COR-L47 (cell line): ENCODE measurements around the gene ARHGAP26.

Source experiments
- DNase-seq: peaks from one replicate; lab custom pipeline; 2025; lab: John Stamatoyannopoulos, UW

Gene ARHGAP26

DNA sequence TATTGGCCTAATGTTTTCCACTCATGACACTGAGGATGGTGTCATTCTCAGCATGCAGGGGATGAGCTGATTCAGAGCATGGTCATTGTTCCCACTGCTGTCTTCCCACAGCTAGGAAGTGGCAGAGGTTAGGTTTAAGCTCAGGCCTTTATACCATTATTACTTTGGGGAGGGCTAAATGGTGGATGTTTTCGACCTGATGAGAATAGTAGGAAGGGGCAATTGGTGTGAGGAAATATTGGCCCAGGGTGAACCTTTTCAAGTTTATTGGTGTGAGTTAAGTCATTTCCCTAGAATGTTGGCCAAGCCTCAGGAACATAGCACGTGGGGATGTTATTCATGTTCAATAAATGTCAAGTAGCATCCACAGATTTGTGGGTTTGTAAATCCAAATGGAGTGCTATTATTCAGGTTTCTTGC is 59.6 kb downstream of the ARHGAP26 start:
- no peak for DNase-seq

DNA sequence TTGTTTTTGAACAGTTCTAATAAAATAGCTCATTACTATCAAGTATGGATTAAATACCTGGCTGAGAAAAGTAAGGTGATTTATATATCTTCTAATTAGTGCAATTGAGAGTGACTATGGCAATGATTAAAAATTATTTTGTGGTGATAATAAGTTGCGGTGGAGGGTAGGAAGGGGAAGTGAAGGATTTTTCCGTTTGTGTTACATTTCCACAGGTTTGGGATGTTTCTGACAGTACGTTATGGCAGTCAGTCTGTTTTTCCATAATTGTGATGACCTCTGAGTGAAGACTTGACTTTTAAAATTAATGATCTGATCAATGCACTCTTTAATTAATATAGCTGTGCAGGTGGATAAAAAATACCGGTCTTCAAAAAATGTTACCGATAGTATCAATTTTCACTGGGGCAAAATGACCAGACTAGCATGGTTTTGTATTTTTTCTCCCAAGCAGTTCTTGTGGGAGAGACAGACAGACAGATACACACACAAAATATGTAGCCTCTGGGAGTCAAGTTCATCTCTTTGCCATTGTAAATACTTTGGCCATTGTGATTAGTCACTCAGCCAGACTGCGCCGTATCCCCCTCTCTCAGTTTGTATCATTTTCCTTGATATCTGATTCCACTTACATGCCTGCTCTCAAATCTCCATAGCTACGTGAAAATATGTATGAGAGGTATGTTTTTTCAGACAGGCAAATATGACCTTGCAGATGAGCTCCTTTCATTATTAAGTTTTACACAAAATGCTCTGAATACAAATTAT is 60.2 kb downstream of the ARHGAP26 start:
- no peak for DNase-seq

DNA sequence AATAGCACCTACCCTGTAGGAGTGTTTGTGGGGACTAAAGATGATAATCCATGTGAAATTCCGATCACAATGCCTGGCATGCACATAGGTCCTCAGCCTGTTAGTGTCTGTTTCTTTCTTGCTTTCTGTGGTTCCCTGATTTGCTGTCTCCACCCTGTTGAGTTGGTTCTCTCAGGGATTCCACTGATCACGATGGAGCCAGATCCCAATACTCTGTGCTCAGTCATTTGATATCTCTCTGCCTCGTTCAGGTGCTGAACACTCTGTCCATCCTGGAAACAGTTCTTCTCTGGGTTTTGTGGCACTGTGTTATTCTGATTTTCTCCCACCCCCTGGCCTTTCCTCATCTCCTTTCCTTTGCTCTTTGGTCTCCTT is 60.8 kb downstream of the ARHGAP26 start:
- DNase-seq: no peak

DNA sequence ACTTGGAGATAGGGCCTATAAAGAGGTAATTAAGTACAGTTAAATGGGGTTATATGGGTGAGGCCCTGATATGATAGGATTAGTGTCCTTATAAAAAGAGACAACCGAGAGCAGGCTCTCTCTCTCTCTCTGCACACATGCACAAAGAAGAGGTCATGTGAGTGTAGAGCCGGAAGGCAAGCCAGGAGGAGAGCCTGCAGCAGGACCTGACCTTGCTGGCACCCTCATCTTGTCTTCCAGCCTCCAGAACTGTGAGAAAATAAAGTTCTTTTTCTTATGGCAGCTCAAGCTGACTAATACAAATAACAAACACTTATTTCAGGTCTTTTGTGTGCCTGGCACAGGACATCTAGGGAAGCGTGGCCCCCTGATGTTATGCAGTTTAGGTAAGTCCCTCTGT is 62.1 kb downstream of the ARHGAP26 start:
- no peak for DNase-seq

DNA sequence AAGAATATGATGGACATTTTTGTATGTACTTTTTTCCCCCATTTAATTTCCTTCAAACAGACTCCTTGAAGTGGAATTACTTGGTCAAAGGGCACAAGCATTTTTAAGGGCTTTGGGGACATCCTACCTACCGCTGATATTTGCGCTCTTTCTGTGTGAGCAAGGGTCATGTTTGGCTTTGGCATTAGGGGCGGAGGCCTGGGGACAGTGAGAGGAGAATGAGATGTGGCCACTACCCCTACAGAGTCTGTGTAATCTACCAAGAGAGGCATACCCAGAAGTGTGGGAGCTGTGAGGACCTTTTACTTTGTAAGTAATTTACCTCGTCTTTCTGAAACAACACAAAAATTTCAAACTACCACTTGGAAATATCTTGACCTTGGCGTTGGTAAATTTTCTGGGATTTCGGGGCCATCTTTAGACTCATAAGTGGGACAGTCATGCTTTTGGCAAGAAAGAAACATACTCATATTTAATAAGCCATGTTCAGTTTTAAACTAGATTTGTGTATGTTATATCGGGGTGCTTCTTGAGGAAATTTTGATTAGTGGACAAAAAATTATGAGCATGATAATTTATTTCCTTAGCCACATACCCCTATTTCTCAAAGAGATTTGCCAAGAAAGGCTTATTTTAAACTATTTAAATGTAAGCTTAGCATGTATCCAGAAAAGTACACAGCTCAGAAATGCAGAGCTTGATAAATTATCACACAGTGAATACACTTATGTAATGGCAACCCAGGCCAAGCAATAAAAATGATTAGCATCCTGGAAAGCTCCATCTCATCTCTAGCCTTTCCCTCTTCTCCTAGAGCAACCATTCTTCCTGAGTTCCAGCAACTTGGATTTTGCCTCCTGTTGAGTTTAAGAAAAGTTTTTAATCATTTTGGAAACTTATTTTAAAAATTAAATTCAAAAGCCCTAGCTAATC is 63.6 kb downstream of the ARHGAP26 start:
- DNase-seq: no peak

DNA sequence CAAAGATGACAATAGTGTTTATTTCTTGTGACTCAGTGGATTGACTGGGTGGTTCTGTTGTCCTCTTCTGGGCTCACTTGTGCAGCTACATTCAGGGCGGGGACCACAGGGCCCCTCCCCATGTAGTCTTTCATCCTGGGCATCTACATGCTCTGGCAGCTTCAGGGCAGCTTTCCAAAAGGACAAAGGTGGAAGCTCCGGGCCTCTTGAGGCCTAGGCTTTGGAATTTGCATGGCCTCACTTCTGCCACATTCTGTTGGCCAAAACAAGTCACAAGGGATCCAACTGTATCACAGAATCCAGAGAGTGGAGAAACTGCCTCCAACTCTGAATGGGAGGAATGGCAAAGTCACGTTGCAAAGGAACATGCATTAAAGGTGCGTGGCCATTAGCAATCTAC is 64.3 kb downstream of the ARHGAP26 start:
- DNase-seq: no peak

DNA sequence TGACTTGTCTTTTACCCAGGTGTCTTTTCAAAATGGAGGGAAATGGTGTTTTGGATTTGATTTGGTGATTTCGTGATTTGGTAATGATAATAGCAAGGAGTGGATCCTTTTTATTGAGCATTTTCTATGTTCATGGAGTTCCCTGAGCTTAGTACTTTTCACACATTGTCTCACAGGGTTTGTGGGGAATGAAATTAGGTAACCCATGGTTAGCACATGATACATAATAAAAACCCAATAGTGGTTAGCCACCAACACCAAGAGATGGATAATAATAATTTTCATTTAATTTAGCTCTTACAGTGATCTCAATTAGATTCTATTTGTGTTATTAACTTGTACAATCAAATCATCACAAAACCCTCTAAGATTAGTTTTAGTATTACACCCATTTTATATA is 65.4 kb downstream of the ARHGAP26 start:
- no peak for DNase-seq

DNA sequence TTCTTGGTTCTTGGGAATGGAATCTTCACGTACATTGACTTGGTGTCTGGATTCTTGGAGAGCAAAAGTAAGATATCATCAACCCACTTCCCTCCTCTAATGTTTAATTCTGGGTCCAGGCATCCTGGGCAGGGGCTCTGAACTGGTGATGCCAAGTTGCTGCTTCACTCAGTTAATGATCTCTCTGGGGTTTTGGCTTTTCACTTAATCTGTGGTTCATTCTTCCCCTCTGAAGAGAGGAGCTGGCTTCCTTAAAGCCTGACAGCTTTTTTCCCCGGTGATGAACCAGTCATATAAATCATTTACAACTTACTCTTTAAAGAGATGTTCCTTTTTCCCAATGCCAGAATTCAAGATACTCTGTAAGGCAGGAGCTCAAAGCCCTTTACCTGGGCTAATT is 65.9 kb downstream of the ARHGAP26 start:
- no peak for DNase-seq

DNA sequence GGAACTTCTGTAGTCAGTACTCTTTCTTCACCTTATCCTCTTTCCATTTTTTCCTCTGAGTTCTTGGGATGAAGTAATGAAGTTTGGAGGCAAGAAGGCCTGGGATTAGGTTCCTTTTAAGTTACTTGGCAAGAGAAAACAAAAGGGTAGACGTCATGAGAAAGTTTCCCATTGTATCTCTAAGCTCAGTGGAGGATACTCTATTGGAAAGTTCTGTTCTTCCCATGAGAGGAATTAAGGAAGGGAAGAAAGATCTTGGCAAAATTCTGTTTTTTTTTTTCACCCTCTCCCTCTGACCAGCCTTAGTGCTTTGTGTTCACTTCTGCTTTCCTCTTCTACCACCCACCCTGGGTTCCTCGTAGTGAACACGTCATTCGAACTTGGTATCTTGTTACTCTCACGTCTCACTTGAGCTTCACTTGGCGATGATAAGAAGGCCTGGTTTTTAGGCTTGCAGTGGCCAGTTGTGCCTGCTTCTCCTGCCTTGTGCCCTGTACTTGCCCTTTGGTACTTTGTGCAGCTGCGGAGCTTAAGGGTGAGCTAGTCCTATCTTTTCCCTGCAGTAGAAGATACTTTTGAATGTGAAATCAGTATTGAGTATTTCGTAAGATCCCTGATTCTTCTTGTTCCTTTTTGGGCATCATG is 67.0 kb downstream of the ARHGAP26 start:
- DNase-seq: no peak

DNA sequence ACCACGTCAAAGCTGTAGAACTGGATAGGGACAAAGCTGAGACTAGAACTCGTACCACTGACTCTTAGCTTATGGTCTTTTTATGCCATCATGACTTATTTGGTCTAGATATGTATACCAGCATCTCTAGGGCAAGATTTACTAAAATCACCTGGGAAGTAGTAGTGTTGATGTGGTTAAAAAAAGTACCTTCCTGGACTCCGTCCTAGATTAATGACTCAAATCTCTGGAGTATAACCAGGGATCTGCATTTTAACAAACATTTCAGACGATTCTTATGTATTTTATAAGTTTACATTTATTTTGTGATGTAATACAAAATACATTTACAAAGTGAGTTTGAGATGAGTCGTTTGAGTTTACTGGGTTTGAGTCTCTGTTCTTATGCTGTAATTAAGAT is 68.7 kb downstream of the ARHGAP26 start:
- no peak for DNase-seq

DNA sequence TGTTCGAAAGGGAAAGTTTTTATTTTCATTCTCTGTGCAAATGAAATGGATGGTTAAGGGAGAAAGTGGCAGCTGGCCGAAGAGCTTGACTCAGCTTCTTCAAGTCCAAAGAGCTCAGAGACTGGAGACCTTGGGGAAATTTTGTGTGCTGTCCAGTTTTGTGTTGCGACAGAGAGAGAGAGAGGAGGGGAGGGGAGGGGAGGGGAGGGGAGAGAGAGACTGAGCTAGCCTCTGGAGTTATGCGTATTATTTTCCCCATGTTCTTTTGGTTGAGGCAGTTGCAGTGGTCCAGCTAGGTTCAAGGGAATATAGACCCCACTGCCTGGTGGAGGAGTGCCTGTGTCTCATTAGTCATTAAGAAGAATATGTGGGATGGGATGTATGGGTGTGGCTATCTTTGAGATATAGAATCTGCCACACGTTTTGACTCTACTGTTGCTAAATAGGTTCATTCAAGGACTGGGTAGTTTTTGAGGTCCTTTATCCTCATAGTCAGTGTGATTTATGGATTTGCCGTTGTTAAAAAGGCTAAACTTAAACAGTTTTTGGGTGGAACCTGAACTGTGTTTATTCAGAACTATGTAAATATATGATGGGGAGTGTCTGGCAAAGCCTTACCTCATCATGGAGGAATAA is 69.7 kb downstream of the ARHGAP26 start:
- DNase-seq: no peak

DNA sequence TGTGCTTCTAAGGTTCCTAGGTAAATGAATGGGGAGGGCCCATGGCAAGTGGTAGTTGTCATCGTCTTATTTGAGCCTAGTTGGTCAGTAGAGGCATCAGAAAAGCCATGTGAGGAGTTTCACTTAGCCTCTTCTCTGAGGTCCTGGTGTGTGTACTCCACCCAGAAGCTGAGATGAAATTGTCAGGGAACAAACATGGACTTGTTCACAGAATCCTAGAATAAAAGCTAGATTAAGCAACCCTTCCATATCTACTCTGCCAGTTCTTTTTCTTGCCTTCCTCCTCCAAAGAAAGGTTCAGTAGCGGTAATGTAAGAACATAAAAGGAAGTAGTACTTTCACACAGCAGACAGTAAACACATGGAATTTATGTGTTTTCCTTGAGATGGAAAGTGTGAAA is 70.4 kb downstream of the ARHGAP26 start:
- no peak for DNase-seq

DNA sequence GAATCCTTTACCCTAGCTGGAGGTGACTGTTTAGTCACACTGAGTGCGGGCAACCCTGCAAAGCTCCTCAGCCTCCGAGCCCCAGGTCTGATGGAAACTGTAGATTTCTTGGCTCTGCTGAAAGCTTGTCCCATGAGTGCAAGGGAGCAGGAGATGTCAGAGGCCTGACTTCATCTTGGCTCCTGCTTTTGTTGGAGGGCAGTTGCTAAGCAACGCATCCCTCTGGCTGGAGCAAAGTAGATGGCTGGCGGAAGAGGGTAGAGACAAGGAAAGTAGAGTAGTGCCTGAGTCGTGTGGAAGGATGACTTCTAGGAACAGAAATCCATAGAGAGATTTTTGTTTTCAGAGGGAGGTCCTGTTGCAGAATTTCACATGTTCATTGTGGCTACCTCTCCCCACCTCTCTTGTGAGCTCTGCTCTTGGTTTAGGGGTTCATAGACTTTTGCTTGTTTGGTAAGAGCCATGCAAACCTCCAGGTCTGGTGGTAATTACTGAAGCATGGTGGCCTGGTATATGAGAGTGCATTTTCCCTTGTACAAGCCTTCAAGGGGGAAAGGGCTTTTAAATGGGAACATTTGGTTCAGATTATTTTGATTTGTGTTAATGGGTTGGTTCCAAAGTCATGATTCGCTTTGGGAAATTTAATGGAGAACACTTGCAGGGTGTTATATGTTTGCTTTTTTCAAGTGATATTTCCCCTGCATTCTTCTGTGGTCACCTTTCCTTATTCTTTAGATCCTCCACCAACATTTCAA is 71.5 kb downstream of the ARHGAP26 start:
- DNase-seq: no peak

DNA sequence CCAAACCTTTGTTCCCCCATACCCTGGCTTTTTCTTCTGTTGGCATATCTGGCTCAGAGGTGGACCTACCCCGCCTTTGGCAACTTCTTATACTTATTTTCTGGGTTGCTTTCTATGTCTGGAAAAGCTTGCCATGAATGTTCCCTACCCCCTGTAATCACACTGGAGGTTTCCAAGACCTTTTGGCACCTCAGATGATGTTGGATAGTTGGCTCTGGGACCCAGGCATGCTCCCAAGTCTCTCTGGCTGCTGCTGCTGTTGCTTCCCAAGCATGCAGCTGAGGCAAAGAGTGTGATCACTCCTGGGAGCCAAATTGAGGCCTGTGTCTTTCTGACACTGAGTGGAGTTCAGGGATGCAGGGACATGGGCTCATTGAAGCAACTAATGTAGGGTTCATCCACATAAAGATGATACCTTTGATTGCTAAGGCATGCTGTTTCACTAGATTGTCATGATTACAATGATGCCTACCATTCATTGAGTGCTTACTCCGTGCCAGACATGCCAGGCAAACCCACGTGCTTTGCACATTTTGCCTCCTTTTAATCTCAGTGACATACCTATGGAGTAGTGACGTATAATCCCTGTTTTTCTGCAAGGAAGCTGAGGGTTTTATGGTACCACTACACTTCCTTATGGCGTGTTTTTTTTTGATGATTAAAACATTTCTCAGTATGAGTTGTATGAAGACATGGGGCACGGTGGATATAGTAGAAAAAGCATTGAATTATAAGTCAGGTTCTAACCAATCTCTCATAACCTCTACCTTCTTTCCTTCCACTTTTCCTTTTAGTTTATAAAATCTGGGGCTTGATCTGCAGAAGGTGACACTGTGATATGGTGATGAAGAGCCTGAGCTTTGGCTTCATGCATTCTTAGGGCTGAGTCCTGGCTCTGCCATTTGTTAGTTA is 73.1 kb downstream of the ARHGAP26 start:
- DNase-seq: no peak

DNA sequence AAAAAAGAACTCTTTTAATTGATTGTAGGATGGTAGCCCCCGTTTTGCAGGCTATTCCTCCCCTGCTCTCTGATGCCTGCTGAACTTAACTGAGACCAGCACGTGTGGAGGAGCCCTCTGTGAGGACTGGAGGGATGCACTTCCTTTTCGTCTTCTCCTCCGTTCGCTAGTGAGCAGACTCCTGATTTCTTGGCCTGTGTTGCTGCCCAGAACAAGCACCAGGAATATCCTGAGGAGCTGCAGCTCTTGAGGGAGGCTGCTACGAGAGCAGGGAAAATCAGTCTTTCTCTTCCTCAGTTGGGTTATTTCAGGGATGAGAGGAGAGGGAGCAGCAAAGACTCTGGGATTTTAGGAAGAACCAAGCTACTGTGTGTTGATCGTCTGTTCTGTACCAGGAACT is 74.7 kb downstream of the ARHGAP26 start:
- no peak for DNase-seq

DNA sequence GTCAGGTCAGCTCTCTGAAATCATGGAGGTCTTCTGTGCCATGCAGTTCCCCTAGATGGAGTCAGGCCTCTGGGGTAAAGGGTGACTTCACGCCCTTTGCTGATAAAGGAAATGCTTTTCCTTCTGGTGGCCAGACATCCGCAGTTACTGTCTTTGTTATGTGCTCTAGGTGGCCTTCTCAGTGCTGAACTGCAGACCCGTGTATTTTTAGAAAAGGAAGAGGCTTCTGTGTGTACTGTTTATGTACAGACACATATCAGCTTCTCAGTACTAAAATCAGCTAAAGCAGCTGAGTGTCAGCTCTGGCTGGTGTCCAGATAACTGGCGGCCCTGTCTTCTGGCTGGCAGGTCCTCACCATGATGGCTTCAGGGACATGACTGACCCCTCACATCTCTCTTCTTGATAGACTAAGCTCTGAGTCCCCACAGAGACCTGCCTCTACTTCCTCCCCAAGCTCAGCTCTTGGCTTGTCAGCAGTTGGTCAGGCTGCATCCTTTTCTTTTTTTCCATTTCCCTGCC is 75.3 kb downstream of the ARHGAP26 start:
- DNase-seq: no peak

DNA sequence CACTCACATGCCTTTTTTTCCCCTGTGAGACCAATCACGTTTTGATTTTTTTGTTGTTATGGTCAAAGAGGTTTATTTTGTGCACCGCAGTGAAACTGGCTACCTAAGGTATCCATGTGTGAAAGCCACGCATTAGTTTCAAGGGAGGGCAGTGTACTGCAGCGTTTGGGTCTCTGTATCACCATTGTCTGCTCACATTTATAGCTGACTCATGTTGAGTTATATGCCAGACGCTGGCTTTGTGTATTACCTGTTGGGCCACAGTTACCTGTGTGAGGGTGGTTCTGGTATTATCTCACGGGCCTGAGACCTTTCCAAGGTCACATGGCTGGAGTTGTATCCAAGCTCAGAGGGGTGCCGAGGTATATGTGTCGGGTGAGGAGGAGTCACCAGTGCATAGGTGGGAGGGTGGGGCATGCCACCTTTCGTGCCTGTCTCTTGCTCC is 75.8 kb downstream of the ARHGAP26 start:
- no peak for DNase-seq

DNA sequence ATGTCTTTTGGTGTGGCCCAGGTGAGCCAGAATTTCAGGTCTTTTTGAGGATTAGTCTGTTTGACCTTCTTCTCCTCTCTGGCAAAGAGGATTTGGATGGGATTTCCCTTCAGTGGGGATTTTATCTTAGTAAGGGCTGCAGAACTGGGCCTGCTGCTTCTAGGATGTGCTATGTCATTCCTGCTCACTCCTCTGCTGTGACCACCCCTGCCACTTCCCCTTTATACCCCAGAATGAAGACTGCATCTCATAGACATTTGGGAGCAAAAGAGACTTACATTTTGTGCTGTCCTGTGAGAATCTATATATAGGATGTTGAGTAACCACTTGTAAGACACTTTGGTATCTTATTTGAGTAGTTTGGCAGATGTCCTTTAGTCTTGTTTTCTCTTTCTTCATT is 76.2 kb downstream of the ARHGAP26 start:
- no peak for DNase-seq

DNA sequence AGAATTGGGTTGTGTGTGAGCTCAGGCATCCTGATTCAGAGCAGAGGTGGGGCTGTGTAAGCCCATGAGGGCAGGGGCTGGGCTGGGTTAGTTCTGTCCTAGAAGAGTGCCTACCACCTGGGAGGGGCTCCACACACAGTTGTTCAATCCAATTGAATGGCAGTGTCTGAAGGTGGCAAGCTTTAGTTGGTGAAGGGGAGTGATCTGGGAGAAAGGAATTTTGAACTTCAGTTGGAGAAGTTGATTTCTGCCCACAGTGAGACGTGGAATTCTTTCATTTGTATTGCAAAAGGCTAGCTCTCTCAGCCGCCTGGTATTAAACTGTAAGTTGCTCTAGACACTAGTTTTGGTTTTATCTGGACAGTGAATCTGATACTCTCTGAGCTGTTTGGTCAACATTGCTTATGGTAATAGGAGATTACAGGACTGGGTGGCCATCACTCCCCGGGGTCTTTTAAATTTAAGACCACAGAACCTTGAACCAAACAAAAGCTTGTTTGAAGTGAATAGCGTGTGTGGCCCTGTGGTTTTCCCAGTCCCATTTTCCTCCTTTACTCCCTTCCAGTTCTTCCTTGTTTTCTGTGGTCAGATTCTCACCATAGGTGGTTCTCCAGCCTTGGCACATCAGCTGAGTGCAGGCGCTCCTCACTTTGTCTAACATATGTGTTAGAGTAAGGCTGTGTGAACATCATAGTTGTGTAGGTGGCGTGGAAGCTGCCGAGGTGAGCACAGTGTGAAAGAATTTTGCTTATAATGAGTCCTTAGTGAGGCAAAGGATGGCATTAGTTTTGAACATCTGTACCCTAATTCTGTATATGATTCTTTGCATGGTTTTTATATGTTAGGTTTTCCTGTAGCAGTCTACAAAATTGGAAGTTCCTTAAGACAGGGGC is 78.0 kb downstream of the ARHGAP26 start:
- DNase-seq: no peak
